ENCODE data around the gene RFX2.
A peak's percentile ranks its signal among the peaks of the same experiment; 100 is the strongest.
"Not testable (repeated sequence)": the region's sequence is repeated elsewhere in the genome, so short reads cannot be mapped to it uniquely, and the experiment has no call there.

The RFX2 gene

GRCh38 chr19:6074709-6075403, 35.4 kb downstream of the RFX2 start:
- no peak for DNase-seq (ENCODE audit: low read depth, low spot score)

DNA sequence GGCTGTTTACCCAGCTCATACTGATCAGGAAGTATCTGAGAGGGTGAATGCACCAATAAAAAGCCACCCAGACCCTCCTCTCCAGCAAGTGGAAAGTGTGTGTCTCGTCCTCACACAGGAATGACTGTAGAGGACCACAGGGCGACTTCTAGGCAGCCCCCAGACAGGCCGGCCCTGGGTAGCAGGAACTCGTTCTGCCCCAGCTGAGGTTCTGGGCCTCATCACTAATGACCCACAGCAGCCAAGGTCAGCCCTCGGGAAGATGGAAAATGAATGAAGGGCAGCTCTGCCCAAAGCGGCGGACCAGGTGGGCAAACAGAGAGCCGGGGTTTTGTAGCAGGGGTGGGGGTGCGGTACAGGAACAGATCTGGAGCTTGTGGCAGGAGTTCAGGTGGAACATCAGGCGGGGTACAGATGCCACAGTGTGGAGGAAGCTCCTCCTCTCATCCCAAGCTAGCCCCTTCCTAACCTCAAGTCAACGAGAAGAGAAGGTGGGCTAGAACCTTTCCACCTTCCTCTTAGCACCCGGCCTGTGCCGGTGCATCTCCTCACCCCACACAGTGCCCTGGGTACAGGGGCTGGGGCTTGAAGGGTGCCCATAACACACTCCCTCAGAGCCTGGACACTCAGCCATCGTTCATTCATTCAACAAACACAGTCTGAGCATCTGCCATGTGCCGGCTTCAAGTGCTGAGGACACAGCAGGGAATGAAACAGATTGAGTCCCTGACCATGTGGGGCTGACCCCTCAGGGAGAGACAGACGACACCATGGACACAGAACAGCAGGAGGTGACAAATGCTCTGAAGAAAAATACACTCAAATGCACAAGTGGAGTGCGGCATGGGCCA, 36.2 kb downstream of the RFX2 start:
- DNase-seq (ENCODE audit: low read depth, low spot score): no peak

- not testable (repeated sequence) for DNase-seq (ENCODE audit: low read depth, low spot score)
These were observed 37.1 kb downstream of the RFX2 start for GRCh38 chr19:6073233-6073632.

- DNase-seq (ENCODE audit: low read depth, low spot score): no peak
These were observed 38.4 kb downstream of the RFX2 start for GRCh38 chr19:6071875-6072274.

GRCh38 chr19:6070720-6071485, 39.4 kb downstream of the RFX2 start:
- no peak for DNase-seq (ENCODE audit: low read depth, low spot score)

DNA sequence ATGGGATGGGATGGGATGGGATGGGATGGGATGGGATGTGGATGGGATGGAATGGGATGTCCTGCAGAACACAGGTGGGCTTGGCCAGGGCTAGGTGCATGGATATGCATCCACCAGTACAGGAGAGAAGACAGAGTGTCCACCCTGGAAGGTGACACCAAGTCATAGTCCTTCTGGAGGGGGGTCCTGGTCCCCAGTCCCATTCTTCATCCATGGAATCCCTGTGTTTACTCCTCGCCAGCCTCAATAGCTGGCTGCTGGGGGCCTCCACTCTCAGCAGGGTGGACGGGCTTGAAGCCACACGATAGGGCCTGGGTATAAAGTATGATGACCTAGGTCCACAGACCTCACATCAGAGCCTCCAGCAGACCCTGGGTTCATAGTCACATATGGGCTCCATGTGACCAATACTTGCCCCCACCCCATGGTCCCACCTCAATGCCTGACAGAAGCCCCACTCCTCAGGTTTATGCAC, 40.1 kb downstream of the RFX2 start:
- no peak for DNase-seq (ENCODE audit: low read depth, low spot score)

- DNase-seq (ENCODE audit: low read depth, low spot score): no peak
These were observed 41.0 kb downstream of the RFX2 start for GRCh38 chr19:6069268-6069791.

- no peak for DNase-seq (ENCODE audit: low read depth, low spot score)
These were observed 41.6 kb downstream of the RFX2 start for GRCh38 chr19:6068711-6069110.

DNA sequence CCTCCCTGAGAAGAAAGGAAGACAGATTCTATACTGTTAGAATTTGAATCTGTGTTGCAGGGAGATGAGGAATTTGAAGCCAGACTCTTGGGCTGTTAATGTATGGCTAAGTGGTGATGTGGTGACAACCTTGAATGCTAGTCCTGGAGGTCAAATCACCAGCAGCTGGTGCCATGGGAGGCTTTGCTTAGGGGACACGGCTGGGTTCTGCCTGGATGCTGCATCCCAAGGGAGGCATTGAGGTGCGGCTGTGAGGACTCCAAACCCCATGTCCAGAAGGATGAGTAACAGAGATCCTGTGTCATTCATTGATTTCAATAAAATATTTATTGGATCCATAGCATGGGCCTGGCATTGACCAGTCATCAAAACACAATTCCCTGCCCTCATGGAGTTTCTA, 42.3 kb downstream of the RFX2 start:
- DNase-seq (ENCODE audit: low read depth, low spot score): no peak

DNA sequence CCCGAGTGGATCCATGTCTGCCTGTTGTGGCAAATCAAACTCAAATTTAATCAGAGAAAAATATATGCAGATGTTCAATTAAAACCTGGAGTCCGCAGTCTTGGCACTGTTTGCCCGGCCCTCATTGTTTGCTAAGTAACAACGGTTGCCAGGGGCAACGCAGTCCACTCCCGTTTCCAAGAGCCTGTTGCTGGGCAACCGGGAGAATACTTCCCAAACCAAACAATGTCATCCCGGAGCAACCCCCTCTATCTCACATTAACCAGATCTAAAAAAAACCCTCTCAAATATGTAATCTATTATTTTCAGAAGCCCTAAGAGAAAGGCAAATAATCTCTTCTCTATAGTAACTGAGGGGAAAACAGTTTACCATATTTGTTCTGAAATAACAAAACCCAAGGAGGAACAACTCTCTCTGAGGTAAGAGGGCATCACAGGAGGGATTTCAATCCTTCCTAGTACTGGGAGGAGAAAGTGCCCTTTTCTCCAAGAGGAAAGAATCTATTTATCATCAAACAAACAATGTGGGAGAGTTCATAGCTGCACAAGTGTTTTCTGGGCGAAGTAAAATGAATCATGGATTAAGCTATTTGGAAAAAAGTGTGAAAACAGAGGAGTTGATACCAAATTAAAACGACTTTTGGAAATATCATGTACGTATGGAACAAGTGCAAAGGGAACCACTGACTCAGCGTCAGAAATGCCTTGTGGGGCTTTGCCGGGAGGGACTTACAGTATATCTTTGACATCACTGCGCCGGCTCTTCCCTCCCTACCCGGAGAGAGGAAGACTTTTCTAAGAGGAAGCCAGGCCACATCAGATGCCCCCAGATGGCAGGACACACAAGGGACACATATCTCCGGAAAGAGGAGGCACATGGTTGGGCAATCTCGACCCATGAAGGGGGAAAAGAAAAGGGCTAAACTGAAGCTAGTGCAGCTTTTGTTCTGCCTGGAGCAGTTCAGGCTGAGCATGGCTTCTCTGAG, 43.3 kb downstream of the RFX2 start:
- peak; percentile 68 for DNase-seq (ENCODE audit: low read depth, low spot score)

- DNase-seq (ENCODE audit: low read depth, low spot score): no peak
These were observed 44.5 kb downstream of the RFX2 start for GRCh38 chr19:6065685-6066374.

- DNase-seq (ENCODE audit: low read depth, low spot score): no peak
These were observed 45.8 kb downstream of the RFX2 start for GRCh38 chr19:6064336-6065073.

DNA sequence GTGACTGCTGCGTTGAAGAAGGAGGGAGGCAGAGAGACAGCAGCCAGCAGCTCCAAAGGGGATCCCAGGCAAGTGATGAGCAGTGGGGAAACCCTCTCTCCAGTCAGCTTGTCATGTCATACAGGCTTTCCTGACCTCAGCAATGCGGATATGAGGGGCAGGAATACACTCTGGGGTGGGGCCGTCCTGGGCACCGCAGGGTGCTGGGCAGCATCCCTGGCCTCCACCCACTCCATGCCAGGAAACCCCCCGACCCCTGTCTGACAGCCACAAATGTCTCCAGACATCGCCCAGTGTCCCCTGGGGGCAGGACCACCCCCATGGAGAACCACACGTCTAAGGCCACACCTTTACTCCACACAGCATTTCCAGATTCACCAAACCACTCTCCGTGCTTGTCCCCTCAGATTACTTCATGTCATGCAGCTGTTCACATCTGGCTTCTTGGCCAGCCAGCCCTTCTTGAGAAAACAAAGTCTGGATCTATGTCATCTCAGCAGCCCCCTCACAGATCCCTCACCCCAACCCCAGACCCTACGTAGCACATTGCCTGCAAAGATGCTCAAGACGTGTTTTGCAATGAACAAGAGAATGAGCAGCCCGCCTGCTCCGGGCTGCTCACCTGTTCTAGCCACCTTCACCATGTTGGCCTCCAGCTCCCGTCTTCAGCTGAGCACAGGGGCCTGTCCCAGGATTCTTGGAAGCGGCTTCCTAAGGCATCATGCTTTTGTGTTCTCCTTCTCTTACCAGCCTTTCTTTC, 46.5 kb downstream of the RFX2 start:
- no peak for DNase-seq (ENCODE audit: low read depth, low spot score)

DNA sequence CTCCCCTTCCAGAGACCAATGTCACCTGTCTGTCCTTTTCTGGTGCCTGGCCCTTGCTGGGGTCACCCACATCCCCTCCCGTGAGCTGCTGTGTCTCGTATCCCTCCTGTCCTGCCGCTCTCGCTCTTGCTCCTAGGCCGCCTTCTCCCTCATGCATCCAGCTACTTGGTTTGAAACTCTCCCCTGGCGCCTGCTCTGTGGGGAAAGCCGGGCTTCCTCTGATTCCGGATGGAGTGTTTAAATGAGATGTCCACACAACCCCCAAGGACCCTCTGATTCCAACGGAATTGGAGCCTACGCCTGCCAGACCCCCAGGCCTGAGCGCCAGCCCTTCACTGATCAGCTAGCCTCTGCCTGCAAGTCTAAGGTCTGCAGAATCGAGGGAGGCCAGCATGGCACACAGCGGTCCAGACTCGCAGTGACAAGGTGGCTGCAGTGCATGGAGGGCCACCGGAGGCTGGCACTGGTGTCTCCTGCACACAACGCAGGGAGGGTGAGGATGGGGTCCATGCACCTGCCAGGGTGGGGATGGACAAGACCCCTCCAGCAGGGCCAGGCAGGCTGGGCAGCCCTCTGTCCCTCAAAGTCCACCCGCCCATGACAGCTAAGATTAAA, 47.2 kb downstream of the RFX2 start:
- DNase-seq (ENCODE audit: low read depth, low spot score): no peak

DNA sequence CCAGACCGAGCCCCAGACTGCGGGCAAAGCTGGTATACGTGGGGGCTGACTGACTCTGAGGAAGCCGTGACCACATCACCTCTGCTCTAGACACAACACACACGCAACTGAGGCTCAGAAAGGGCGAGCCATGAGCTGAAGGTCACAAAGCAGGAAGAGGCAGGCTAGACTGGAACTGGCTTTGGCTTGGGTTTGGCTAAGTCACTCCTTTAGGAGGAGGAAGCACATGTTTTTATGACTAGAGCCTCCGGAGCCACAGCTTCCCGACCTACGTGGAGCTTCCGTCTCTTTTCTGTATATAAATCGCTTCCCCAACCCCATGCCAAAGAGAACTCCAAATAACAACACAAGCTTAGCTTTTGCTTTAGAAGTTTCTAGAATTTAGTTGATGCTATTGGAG, 48.0 kb downstream of the RFX2 start:
- DNase-seq (ENCODE audit: low read depth, low spot score): no peak

- no peak for DNase-seq (ENCODE audit: low read depth, low spot score)
These were observed 48.7 kb downstream of the RFX2 start for GRCh38 chr19:6061376-6062130.

- no peak for DNase-seq (ENCODE audit: low read depth, low spot score)
These were observed 49.5 kb downstream of the RFX2 start for GRCh38 chr19:6060600-6061375.

Measured in iPS DF 19.7 (cell line).